Esophagus squamous epithelium (tissue), 4 donors: Measurements from ENCODE around the gene MOCOS.

Source experiments
- POLR2A ChIP-seq, 4 donors: fragments of 450-650 bp; IDR thresholded peaks; one replicate each; pipeline ENCODE4 v1.6.1; 2017; ENCODE audit warnings: antibody characterized with exemption in 4 of 4, mild to moderate bottlenecking in 4 of 4, moderate library complexity in 3 of 4
- TF ChIP-seq, protein P1 (sequence below), 6 experiments: fragments of 450-650 bp in 4 of 6; fragments of 200-600 bp in 2 of 6; sonication (generic) in 2 of 6; IDR thresholded peaks; one replicate each; pipeline ENCODE4 v1.5.1; 2016 to 2019; ENCODE audit warnings: antibody characterized with exemption in 6 of 6, mild to moderate bottlenecking in 4 of 6, moderate library complexity in 4 of 6

DNA sequence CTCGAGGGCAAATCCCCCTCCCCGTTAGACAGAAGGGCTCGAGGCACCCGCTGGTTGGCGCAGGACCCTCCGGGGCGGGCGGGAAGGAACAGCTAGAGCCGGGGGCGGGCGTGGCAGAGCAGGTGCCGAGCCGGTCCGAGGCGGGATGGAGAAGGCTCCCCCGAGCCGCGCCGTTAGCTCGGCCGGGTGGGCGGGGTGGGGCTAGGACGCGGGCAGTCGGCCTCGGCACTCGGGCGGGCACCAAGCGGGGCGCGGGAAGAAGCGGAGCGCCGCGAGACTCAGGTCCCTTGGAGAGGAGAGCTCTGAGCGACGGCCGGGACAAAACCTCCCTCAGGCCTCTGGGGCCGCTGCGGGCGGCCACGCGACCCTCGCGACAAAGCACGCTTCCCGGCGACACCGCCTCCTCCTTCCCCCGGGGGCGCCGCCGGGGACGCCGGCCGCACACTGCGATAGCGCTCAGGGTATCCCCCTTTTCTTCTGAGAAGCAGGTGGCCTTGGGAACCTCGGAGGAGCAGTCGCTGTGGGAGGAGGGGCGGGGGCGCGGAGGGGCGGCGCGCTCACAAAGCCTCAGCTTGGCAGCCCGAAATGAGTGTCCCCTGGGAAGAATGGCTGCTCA is 110.9 kb downstream of the MOCOS start:
- TF ChIP-seq, protein P1, sequence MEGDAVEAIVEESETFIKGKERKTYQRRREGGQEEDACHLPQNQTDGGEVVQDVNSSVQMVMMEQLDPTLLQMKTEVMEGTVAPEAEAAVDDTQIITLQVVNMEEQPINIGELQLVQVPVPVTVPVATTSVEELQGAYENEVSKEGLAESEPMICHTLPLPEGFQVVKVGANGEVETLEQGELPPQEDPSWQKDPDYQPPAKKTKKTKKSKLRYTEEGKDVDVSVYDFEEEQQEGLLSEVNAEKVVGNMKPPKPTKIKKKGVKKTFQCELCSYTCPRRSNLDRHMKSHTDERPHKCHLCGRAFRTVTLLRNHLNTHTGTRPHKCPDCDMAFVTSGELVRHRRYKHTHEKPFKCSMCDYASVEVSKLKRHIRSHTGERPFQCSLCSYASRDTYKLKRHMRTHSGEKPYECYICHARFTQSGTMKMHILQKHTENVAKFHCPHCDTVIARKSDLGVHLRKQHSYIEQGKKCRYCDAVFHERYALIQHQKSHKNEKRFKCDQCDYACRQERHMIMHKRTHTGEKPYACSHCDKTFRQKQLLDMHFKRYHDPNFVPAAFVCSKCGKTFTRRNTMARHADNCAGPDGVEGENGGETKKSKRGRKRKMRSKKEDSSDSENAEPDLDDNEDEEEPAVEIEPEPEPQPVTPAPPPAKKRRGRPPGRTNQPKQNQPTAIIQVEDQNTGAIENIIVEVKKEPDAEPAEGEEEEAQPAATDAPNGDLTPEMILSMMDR (IDR thresholded peaks at IDR 0.05), result no peak
- no peak for TF ChIP-seq POLR2A (IDR thresholded peaks at IDR 0.05)
